Renal cortical epithelial cell (primary cell): Measurements from ENCODE around the gene CLCA4. TPM values are rescaled to one million over a fixed set of nuclear protein-coding genes. Genes with fewer than 3 reads are reported as not detected.
"Not testable (repeated sequence)": the region's sequence is repeated elsewhere in the genome, so short reads cannot be mapped to it uniquely, and the experiment has no call there.

Experiments
- DNase-seq: peaks from one replicate; pipeline ENCODE4 v3.0.0-alpha.2; 2011; ENCODE audit warnings: low read depth
- total RNA-seq: library from RNA; depleted of rRNA; stranded (reverse); fragments of >200 nt; gene quantifications from 2 replicates; pipeline ENCODE4 v1.2.3, GENCODE V29; 2014

The CLCA4 gene
- total RNA-seq, 1 donor from 2014 or later, result not detected

GRCh38 chr1:86527306-86527705 lies 19.6 kb upstream of the CLCA4 start:
- peak; percentile 31 for DNase-seq

- DNase-seq, result no peak
Measured at GRCh38 chr1:86530211-86530845, 16.6 kb upstream of the CLCA4 start.

GRCh38 chr1:86537928-86538695 lies 8.8 kb upstream of the CLCA4 start:
- no peak for DNase-seq

- no peak for DNase-seq
Measured at GRCh38 chr1:86538775-86539174, 8.1 kb upstream of the CLCA4 start.

GRCh38 chr1:86541859-86542258 lies 5.0 kb upstream of the CLCA4 start:
- DNase-seq, result no peak

- peak; percentile 81 for DNase-seq
Measured at GRCh38 chr1:86542631-86543030, 4.2 kb upstream of the CLCA4 start.

- DNase-seq, result no peak
Measured at GRCh38 chr1:86548839-86549238, 2.0 kb downstream of the CLCA4 start.

GRCh38 chr1:86551305-86551704 lies 4.4 kb downstream of the CLCA4 start:
- DNase-seq, result no peak

GRCh38 chr1:86552376-86552775 lies 5.5 kb downstream of the CLCA4 start:
- no peak for DNase-seq

GRCh38 chr1:86557739-86558138 lies 10.9 kb downstream of the CLCA4 start:
- no peak for DNase-seq

GRCh38 chr1:86563849-86564248 lies 17.0 kb downstream of the CLCA4 start:
- DNase-seq, result no peak

GRCh38 chr1:86567341-86567740 lies 20.5 kb downstream of the CLCA4 start:
- no peak for DNase-seq

- no peak for DNase-seq
Measured at GRCh38 chr1:86567878-86568277, 21.0 kb downstream of the CLCA4 start.

- no peak for DNase-seq
Measured at GRCh38 chr1:86573763-86574484, 27.0 kb downstream of the CLCA4 start.

GRCh38 chr1:86581231-86581630 lies 34.4 kb downstream of the CLCA4 start:
- no peak for DNase-seq

GRCh38 chr1:86582161-86582560 lies 35.3 kb downstream of the CLCA4 start:
- DNase-seq, result peak; percentile 87

- no peak for DNase-seq
Measured at GRCh38 chr1:86583032-86583431, 36.2 kb downstream of the CLCA4 start.

- DNase-seq, result no peak
Measured at GRCh38 chr1:86583593-86583992, 36.7 kb downstream of the CLCA4 start.

- DNase-seq, result no peak
Measured at GRCh38 chr1:86594284-86594770, 47.4 kb downstream of the CLCA4 start.

- DNase-seq, result no peak
Measured at GRCh38 chr1:86596224-86596623, 49.3 kb downstream of the CLCA4 start.

GRCh38 chr1:86596741-86597290 lies 49.9 kb downstream of the CLCA4 start:
- DNase-seq, result peak; percentile 16

GRCh38 chr1:86606080-86606479 lies 59.2 kb downstream of the CLCA4 start:
- not testable (repeated sequence) for DNase-seq
